Measurements from ENCODE around the gene M1AP. TPM values are rescaled to one million over a fixed set of nuclear protein-coding genes. Genes with fewer than 3 reads are reported as not detected.

M1AP gene
- total RNA-seq, 1 donor from 2014 or later = 0.10 TPM

DNA sequence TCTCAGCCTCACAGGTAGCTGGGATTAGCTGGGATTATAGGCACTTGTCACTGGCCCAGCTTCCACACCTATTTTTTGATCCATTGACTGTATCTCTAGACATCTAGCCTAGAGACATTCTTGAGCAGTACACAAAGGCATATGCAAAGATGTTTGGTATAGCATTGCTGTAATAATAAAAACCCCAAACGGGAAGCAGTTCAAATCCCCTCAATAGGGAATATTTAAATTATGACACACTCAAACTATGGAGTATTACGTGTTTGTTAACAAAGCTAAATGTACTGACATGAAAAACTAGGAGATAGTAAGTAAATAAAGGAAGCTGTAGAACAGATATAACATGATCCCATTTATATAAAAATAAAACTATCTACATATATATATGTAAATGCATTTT is 65.9 kb downstream of the M1AP start:
- H3K4me3 Mint-ChIP-seq = no peak overlapping the region
- peaks cover 51% of the 10 kb centered on the region for H3K4me1 Mint-ChIP-seq (ENCODE audit: low read depth)
- no peaks in the 10 kb centered on the region for H3K27me3 Mint-ChIP-seq (ENCODE audit: insufficient read depth)
- intact Hi-C loops (cut with micrococcal nuclease) = loop anchor here (10.0 kb wide), 1 partner anchor 253 kb away; the partner anchor contains the start of gene HK2
- no peaks in the 10 kb centered on the region for H3K36me3 Mint-ChIP-seq (ENCODE audit: low read depth)
- H3K27ac Mint-ChIP-seq = no peak overlapping the region
- DNase-seq (ENCODE audit: low spot score) = no peak
- H3K9me3 Mint-ChIP-seq = no peaks in the 10 kb centered on the region

DNA sequence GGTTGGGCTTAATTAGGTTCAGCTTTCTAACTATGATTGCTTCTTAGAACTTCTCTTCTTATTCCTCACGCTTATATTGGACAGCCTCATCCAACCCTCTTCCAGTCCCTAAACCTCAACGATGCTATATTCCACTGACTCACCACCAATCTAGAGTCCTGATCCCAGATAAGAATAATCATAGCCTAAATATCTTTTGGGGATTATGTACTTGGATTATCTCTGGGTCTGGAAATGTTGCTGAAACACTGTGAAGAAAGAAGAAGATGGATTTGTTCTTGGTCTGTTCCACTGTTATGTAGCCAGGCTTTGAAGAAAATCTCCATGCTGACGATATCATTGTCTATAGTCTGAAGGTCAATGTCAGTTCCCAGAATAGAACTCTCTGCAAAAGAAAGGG is 66.7 kb downstream of the M1AP start:
- intact Hi-C loops (cut with micrococcal nuclease) = loop anchor here (10.0 kb wide), 1 partner anchor 253 kb away; the partner anchor contains the start of gene HK2
- Mint-ChIP-seq H3K9me3 (no peaks in the 10 kb centered on the region), H3K27ac (no peak overlapping the region), H3K4me3 (no peak overlapping the region), H3K27me3 (ENCODE audit: insufficient read depth) (no peaks in the 10 kb centered on the region), H3K4me1 (ENCODE audit: low read depth) (peaks cover 57% of the 10 kb centered on the region), H3K36me3 (ENCODE audit: low read depth) (no peaks in the 10 kb centered on the region)
- DNase-seq (ENCODE audit: low spot score) = no peak

- H3K27ac Mint-ChIP-seq = no peak overlapping the region
- DNase-seq (ENCODE audit: low spot score) = no peak
- H3K4me3 Mint-ChIP-seq = no peak overlapping the region
- no peaks in the 10 kb centered on the region for H3K27me3 Mint-ChIP-seq (ENCODE audit: insufficient read depth)
- intact Hi-C loops (cut with micrococcal nuclease) = no loop called here
- H3K4me1 Mint-ChIP-seq (ENCODE audit: low read depth) = peaks cover 51% of the 10 kb centered on the region
- no peaks in the 10 kb centered on the region for H3K9me3 Mint-ChIP-seq
- no peaks in the 10 kb centered on the region for H3K36me3 Mint-ChIP-seq (ENCODE audit: low read depth)
Measured at GRCh38 chr2:74578408-74578807, 69.7 kb downstream of the M1AP start.

- Mint-ChIP-seq H3K27ac (peak overlapping the region; percentile 59), H3K4me1 (ENCODE audit: low read depth) (peaks cover 48% of the 10 kb centered on the region), H3K9me3 (no peaks in the 10 kb centered on the region), H3K36me3 (ENCODE audit: low read depth) (no peaks in the 10 kb centered on the region), H3K4me3 (no peak overlapping the region), H3K27me3 (ENCODE audit: insufficient read depth) (no peaks in the 10 kb centered on the region)
- no peak for DNase-seq (ENCODE audit: low spot score)
- intact Hi-C loops (cut with micrococcal nuclease) = no loop called here
Measured at GRCh38 chr2:74577448-74577847, 70.7 kb downstream of the M1AP start.

DNA sequence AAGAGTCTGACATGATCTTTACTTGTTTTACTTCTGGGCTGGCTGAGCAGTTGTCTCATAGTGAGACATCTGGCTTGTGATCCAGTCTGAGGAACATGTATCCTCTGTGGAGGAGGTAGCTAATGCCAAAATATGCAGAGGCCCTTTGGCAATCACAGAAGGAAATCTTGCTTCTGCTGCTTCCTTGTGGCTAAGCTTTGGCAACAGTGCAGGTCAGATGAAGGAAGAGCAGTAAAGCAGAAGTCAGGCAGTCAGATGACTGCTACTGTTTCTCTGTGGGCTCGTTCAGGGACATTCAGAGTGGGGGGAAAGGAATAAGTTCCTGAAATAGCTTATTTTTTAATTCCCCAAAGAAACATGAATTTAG is 71.3 kb downstream of the M1AP start:
- no peak overlapping the region for H3K4me3 Mint-ChIP-seq
- H3K9me3 Mint-ChIP-seq = no peaks in the 10 kb centered on the region
- H3K4me1 Mint-ChIP-seq (ENCODE audit: low read depth) = peaks cover 48% of the 10 kb centered on the region
- no peaks in the 10 kb centered on the region for H3K27me3 Mint-ChIP-seq (ENCODE audit: insufficient read depth)
- no peaks in the 10 kb centered on the region for H3K36me3 Mint-ChIP-seq (ENCODE audit: low read depth)
- DNase-seq (ENCODE audit: low spot score) = no peak
- no peak overlapping the region for H3K27ac Mint-ChIP-seq
- intact Hi-C loops (cut with micrococcal nuclease) = no loop called here

DNA sequence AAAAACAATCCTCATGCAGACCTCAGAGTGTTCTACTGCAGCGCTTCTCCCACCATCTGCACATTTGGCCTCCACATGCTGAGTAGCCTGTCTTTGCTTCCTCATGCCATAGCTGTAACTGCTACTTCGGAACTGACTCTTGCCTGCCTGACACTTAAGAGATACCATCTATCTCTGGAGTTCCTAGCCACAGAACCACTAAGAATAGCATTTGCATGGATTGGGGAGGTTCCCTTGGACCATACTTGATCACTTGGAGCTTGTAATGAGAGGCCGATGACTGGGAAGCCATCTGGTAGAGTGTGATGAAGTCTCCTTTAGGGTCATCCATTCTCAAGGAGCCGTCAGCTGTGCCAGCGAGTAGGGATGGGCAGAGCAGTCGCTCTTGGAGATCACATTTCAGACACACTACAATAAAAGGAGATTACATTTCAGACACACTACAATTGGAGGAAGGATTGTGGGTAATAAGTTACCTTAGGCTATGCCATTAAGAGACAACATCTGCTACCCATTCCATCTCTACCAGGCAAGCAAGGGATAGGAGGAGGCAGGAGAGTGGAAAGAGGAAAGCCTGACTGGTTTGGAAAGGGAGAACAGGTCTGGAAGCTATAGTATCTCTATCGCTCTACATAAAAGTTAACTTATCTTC is 71.8 kb downstream of the M1AP start:
- no peaks in the 10 kb centered on the region for H3K36me3 Mint-ChIP-seq (ENCODE audit: low read depth)
- H3K27ac Mint-ChIP-seq = peak overlapping the region; percentile 2
- intact Hi-C loops (cut with micrococcal nuclease) = no loop called here

DNA sequence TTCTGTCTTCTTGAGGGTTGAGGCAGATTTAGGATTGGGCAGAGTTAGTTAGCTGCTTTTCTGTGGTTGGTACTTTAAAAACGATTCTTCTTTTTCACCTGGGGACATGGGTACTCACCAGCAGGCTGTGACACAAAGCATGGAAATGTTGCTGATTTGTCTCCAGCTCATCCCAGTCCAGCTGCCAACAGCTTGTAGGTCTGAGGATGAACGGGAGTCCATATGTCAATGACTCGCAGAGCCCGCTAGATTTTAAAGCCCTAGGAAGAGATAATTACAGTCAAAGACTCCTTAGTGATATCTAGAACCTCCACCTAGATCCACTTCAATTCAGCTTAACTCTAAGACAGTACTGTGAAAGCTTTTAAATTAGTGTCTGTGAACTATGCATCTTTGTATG is 72.8 kb downstream of the M1AP start:
- intact Hi-C loops (cut with micrococcal nuclease) = no loop called here
- no peak for DNase-seq (ENCODE audit: low spot score)
- peaks cover 48% of the 10 kb centered on the region for H3K4me1 Mint-ChIP-seq (ENCODE audit: low read depth)
- H3K27ac Mint-ChIP-seq = no peak overlapping the region
- no peaks in the 10 kb centered on the region for H3K27me3 Mint-ChIP-seq (ENCODE audit: insufficient read depth)
- no peak overlapping the region for H3K4me3 Mint-ChIP-seq
- H3K9me3 Mint-ChIP-seq = no peaks in the 10 kb centered on the region
- H3K36me3 Mint-ChIP-seq (ENCODE audit: low read depth) = no peaks in the 10 kb centered on the region

More for the DNA sequence above, 71.8 kb downstream of the M1AP start:
- Mint-ChIP-seq H3K9me3 (no peaks in the 10 kb centered on the region), H3K4me3 (no peak overlapping the region), H3K4me1 (ENCODE audit: low read depth) (peaks cover 48% of the 10 kb centered on the region), H3K27me3 (ENCODE audit: insufficient read depth) (no peaks in the 10 kb centered on the region)
- DNase-seq (ENCODE audit: low spot score) = no peak

DNA sequence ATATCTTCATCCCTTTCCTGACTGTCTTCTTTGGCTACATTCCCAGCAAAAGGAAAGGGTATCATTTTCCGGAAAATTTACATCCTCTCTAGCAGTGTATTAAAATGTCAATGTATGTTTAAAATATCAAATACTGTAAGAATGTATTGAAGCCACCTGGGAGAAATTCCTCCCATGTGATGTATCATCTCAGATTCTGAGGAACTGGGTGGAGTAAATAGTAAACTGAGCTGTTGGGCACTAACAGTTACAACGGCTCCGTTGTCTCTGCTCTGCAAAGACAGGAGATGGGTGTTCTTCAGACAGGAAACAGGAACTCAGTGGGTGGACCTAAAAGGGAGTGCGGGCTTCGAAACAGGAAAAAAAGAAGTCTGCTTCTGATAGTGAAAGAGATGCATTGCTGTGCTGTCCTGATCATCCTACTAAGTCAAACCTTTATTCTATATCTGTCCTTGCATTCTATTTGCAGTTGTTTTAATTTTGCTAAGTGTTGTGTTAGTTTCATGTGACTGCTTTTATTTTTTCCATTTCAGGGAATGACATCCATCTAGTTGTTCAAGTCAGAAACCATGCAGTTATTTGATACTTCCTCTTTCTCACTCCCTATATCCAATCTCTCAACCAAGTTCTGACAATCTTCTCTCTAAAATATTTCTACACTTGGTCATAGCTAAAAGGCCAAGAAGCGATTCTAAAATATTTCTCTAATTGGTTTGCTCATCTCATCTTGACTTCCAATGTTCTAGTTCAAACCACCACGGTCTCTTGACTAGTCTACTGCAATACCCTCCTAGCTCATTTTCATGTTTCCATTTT is 74.2 kb downstream of the M1AP start:
- intact Hi-C loops (cut with micrococcal nuclease) = loop anchor here (1.0 to 5.0 kb wide), 2 partner anchors 80 to 627 kb away; partner anchors contain the start of gene SEMA4F
- DNase-seq (ENCODE audit: low spot score) = peak; percentile 31
- Mint-ChIP-seq H3K9me3 (no peaks in the 10 kb centered on the region), H3K4me1 (ENCODE audit: low read depth) (peaks cover 53% of the 10 kb centered on the region), H3K4me3 (peak overlapping the region; percentile 20), H3K27me3 (ENCODE audit: insufficient read depth) (no peaks in the 10 kb centered on the region), H3K36me3 (ENCODE audit: low read depth) (no peaks in the 10 kb centered on the region), H3K27ac (peak overlapping the region; percentile 27)

DNA sequence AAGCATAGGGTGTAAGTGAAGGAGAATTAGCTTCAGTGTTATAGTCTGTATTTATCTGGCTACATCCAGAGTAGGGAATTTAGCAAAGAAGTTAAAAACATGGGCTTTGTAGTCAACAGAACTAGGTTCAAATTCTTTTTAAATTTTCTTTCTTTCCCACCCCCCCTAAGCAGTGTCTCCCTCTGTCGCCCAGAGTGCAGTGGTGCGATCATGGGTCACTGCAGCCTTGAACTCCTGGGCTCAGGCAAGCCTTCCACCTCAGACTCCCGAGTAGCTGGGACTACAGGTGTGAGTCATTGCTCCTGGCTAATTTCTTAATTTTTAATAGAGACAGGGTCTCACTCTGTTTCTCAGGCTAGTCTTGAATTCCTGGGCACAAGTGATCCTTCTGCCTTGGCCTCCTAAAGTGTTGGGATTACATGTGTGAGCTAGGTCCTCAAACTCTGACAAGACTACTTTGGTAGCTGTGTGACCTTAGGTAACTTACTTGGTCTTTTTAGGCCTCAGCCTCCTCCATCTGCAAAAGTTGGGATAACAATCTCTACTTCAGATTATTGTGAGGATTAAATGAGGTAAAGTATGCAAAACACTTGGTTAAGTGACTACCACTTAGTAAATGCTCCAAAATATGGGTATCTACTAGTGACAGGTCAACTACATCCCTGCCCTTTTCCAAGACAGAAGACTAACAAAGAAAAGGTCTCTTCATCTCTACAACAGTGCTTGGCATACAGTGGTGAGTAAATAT is 75.8 kb downstream of the M1AP start:
- H3K27me3 Mint-ChIP-seq (ENCODE audit: insufficient read depth) = no peaks in the 10 kb centered on the region
- H3K27ac Mint-ChIP-seq = no peak overlapping the region
- peaks cover 55% of the 10 kb centered on the region for H3K4me1 Mint-ChIP-seq (ENCODE audit: low read depth)
- intact Hi-C loops (cut with micrococcal nuclease) = loop anchor here (5.0 kb wide), 1 partner anchor 625 kb away; no protein-coding TSS in a partner anchor
- H3K9me3 Mint-ChIP-seq = no peaks in the 10 kb centered on the region
- no peaks in the 10 kb centered on the region for H3K36me3 Mint-ChIP-seq (ENCODE audit: low read depth)
- H3K4me3 Mint-ChIP-seq = no peak overlapping the region
- no peak for DNase-seq (ENCODE audit: low spot score)

- Mint-ChIP-seq H3K36me3 (ENCODE audit: low read depth) (no peaks in the 10 kb centered on the region), H3K4me1 (ENCODE audit: low read depth) (peaks cover 53% of the 10 kb centered on the region), H3K4me3 (no peak overlapping the region), H3K9me3 (no peaks in the 10 kb centered on the region), H3K27ac (no peak overlapping the region), H3K27me3 (ENCODE audit: insufficient read depth) (no peaks in the 10 kb centered on the region)
- DNase-seq (ENCODE audit: low spot score) = no peak
- intact Hi-C loops (cut with micrococcal nuclease) = loop anchor here (1.0 to 5.0 kb wide), 5 partner anchors 13 to 624 kb away; partner anchors contain the start of genes AUP1, HTRA2 and INO80B
Measured at GRCh38 chr2:74571058-74571457, 77.1 kb downstream of the M1AP start.

- Mint-ChIP-seq H3K27me3 (ENCODE audit: insufficient read depth) (no peaks in the 10 kb centered on the region), H3K27ac (peak overlapping the region; percentile 32), H3K4me1 (ENCODE audit: low read depth) (peaks cover 54% of the 10 kb centered on the region), H3K36me3 (ENCODE audit: low read depth) (no peaks in the 10 kb centered on the region), H3K9me3 (no peaks in the 10 kb centered on the region), H3K4me3 (no peak overlapping the region)
- DNase-seq (ENCODE audit: low spot score) = no peak
- intact Hi-C loops (cut with micrococcal nuclease) = loop anchor here (5.0 kb wide), 1 partner anchor 622 kb away; no protein-coding TSS in a partner anchor
Measured at GRCh38 chr2:74569686-74570085, 78.4 kb downstream of the M1AP start.

DNA sequence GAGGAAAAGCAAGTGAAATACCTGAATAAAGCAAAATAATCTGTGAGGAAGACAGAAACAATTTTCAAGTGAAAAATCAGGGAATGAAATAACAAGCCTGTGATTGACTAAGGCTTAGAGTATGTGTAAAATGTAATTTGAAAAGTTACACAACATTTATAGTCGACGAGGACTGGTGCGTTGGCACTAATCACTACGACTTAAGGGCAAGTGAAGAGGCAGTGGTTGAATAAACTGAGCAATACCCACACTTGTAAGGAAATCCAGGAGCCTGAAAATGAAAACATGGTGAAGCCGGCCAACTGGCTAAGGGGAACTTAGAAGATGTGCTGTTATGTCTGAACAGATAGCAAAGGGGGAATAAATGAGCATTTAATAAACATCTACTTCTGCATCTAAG is 80.2 kb downstream of the M1AP start:
- no peak overlapping the region for H3K4me3 Mint-ChIP-seq

GRCh38 chr2:74566754-74567085 is 81.4 kb downstream of the M1AP start:
- intact Hi-C loops (cut with micrococcal nuclease) = loop anchor here (1.0 kb wide), 1 partner anchor 11 kb away; no protein-coding TSS in a partner anchor
- H3K36me3 Mint-ChIP-seq (ENCODE audit: low read depth) = peaks cover 2% of the 10 kb centered on the region
- no peaks in the 10 kb centered on the region for H3K27me3 Mint-ChIP-seq (ENCODE audit: insufficient read depth)
- H3K27ac Mint-ChIP-seq = peak overlapping the region; percentile 79
- peaks cover 61% of the 10 kb centered on the region for H3K4me1 Mint-ChIP-seq (ENCODE audit: low read depth)
- no peak for DNase-seq (ENCODE audit: low spot score)
- H3K9me3 Mint-ChIP-seq = no peaks in the 10 kb centered on the region
- H3K4me3 Mint-ChIP-seq = peak overlapping the region; percentile 23

More for the DNA sequence above, 80.2 kb downstream of the M1AP start:
- H3K27me3 Mint-ChIP-seq (ENCODE audit: insufficient read depth) = no peaks in the 10 kb centered on the region
- no peak for DNase-seq (ENCODE audit: low spot score)
- H3K27ac Mint-ChIP-seq = no peak overlapping the region
- no peaks in the 10 kb centered on the region for H3K9me3 Mint-ChIP-seq
- intact Hi-C loops (cut with micrococcal nuclease) = no loop called here
- H3K4me1 Mint-ChIP-seq (ENCODE audit: low read depth) = peaks cover 50% of the 10 kb centered on the region
- no peaks in the 10 kb centered on the region for H3K36me3 Mint-ChIP-seq (ENCODE audit: low read depth)
